SIG-M5 treated with dmso at 0.1 percent for 504 hours (cell line): ENCODE data around the gene RPS28.
A peak's percentile ranks its signal among the peaks of the same experiment; 100 is the strongest.
"Not testable (repeated sequence)": the region's sequence is repeated elsewhere in the genome, so short reads cannot be mapped to it uniquely, and the experiment has no call there.

ENCODE experiments used
- DNase-seq: peaks from one replicate; lab custom pipeline; 2025; ENCODE audit not compliant: unreplicated experiment; lab: John Stamatoyannopoulos, UW

The RPS28 gene

GRCh38 chr19:8321067-8321985, at the start of gene RPS28, which contains the start of gene NDUFA7:
TSS of gene RPS28 (plus strand) at chr19:8321496. CDS start at chr19:8321531, 35 bp downstream.
TSS of gene NDUFA7 (minus strand) at chr19:8321375. CDS start at chr19:8321358, 17 bp downstream.
- peak; percentile 83 for DNase-seq

- DNase-seq = not testable (repeated sequence)
These were observed 44.8 kb upstream of the RPS28 start for GRCh38 chr19:8276508-8276907.

- not testable (repeated sequence) for DNase-seq
These were observed 30.0 kb upstream of the RPS28 start for GRCh38 chr19:8291337-8291736.

GRCh38 chr19:8302357-8302691, 19.0 kb upstream of the RPS28 start:
- no peak for DNase-seq

GRCh38 chr19:8302734-8303133, 18.6 kb upstream of the RPS28 start:
- DNase-seq = no peak

DNA sequence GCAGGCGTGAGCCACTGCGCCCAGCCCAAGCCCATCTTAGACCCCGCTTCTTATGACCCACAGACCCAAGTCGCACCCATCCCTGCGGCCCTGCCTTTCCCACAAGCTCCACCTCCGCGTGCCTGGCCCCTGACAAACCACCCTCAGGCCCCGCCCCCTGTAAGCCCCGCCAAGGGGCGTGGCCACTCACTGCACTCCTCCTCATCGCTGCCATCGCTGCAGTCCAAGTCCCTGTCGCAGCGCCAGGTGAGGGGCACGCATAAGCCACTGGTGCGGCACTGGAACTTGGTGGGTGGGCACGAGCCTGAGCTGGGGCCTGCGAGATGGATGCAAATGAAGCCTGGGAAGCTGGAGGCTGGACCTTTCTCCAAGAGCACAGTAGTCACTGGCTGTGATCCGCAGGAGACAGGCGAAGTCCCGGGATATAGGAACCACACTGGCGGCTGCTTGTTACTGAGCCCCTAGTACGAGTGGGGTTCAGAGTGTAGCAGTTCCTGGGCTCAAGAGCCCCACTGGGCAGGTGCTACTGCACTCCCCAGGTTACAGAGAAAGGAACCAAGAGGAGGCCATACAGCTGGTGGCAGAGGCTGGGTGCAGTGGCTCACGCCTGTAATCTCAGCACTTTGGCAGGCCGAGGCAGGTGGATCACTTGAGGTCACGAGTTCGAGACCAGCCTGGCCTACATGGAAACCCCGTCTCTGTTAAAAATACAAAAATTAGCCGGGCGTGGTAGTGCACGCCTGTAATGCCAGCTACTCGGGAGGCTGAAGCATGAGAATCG, 16.3 kb upstream of the RPS28 start:
- DNase-seq = no peak

DNA sequence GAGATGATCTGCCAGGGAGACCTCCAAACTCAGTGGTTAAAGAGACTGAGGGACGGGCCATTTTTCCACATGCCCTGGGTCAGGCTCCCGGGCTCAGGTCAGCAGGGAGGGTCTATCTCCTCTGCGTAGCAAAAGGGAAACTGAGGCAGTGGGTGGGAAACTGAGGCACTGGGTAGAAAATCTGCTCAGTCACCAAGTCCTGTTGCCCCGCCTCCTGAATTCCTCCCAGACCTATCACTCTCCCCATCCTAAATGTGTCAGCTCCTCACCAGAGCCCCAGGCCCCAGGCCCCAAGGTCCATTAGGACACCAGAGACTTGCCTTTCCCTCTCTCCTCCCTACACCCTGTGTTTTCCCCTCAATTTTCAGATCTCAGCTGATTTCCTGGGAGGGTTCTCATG, 15.5 kb upstream of the RPS28 start:
- no peak for DNase-seq

DNA sequence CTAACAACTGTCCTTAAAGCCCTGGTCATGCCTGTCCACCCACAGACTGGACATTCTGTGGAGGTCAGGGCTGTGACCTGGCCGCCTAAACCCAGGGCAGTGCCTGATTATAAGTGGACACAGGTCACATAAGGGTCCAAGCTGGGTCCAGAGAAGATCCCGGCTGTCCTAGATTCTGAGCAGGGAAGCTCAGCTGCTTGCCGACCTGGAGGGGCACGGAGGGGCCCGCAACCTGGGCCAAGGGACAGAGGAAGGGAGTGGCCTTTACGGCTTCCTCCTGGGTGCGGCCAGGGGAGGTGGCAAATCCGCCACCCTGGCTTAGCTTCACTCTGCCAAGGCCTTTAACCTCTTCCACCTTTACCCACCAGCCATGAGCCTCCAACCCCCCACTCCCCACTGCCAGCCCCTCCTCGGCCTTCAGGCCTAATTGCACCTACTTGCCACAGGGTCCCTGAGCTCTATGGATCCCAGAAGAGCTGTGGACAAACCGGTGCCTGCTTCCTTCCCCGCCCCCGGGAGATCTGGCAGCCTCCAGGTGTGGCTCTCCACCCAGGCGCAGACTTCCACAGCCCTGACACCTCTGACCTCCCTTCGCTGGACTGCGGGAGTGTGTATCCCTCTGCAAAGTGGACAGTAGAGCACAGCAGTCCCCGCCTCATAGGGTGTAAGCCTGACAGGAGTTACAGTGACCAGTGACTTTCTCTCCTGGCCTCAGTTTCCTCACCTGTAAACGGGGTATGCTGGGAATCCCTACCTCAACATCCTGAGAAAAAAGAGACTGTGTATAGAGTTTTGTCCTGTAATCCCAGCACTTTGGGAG, 14.9 kb upstream of the RPS28 start:
- DNase-seq = no peak

GRCh38 chr19:8307400-8307964, 13.8 kb upstream of the RPS28 start:
- DNase-seq = no peak

GRCh38 chr19:8307965-8308866, 13.1 kb upstream of the RPS28 start, which contains the start of gene CD320:
TSS of gene CD320 (minus strand) at chr19:8308358. CDS start at chr19:8308290, 68 bp downstream.
- DNase-seq = peak; percentile 73

DNA sequence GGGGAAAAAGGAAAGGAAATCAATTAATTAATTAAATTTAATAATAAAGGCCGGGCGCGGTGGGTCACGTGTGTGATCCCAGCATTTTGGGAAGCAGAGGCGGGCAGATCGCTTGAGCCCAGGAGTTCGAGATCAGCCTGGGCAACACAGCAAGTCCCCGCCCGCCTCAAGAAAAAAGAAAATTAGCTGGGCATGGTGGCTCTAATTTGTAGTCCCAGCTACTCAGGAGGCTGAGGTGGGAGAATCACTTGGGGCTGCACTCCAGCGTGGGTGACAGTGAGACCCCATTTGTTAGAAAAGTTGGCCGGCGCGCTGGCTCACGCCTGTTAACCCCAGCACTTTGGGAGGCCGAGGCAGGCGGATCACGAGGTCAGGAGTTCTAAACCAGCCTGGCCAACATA, 12.4 kb upstream of the RPS28 start:
- DNase-seq = no peak

DNA sequence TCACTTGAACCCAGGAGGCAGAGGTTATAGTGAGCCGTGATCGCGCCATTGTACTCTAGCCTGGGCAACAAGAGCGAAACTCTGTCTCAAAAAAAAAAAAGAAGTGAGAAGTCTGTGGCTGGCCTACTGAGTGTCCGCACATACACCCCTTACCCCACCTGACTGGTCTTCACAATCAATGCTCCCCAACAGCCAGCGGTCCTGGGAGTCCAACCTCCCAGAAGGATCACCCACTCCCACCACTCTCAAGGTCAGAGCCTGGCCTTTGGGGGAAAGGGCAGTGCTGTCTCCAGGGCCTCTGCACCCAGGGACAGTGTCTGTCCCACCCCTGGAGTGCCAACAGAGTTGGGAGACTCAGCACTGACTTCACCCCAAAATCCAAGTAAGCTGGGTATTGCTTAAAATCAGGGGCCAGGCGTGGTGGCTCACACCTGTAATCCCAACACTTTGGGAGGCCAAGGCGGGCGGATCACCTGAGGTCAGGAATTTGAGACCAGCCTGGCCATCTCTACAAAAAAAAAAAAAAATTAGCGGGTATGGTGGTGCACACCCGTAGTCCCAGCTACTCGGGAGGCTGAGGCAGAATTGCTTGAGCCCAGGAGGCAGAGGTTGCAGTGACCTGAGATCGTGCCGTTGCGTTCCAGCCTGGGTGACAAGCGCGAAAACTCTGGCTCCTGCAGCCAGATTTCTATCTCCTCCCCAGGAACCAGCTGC, 10.8 kb upstream of the RPS28 start:
- DNase-seq = no peak

- no peak for DNase-seq
These were observed 9.6 kb upstream of the RPS28 start for GRCh38 chr19:8311461-8312260.

GRCh38 chr19:8314981-8315640, 6.2 kb upstream of the RPS28 start:
- DNase-seq = not testable (repeated sequence)

- DNase-seq = no peak
These were observed 4.8 kb upstream of the RPS28 start for GRCh38 chr19:8316351-8317125.

DNA sequence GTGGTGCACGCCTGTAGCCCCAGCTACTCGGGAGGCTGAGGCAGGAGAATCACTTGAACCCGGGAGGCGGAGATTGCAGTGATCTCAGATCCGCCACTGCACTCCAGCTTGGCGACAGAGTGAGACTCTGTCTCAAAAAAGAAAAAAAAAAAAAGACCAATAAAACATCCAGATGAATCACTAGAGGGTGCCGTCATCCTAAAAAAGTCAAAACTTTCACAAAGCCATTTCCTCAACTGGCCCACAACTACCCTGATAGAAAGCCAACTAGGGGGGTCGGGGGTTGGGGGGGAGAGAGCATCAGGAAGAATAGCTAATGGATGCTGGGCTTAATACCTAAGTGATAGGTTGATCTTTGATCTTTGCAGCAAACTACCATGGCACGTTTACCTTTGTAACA, 2.5 kb upstream of the RPS28 start:
- not testable (repeated sequence) for DNase-seq
